Liver (tissue), 9 donors: ENCODE measurements around the gene GTPBP8. TPM values are rescaled to one million over a fixed set of nuclear protein-coding genes. Genes with fewer than 3 reads are reported as not detected.

ENCODE experiments used
- DNase-seq: peaks from one replicate; pipeline ENCODE4 v3.0.0-alpha.2; 2017; ENCODE audit warnings: low spot score
- H3K27ac ChIP-seq, 2 donors: one replicate each; pipeline ENCODE4 v1.7.0; 2013; ENCODE audit warnings: inconsistent platforms in 2 of 2, low read length in 2 of 2, control low read depth in 1 of 2, low read depth in 1 of 2, mild to moderate bottlenecking in 1 of 2
- H3K27me3 ChIP-seq, 4 donors: one replicate each; pipeline versions ENCODE4 v1.6.1 to v1.7.0; 2013; ENCODE audit warnings: low read length in 3 of 4, inconsistent platforms in 1 of 4, mild to moderate bottlenecking in 1 of 4, moderate library complexity in 1 of 4; ENCODE audit not compliant: control insufficient read depth in 4 of 4, insufficient read depth in 4 of 4
- H3K36me3 ChIP-seq, 4 donors: one replicate each; pipeline versions ENCODE4 v1.6.1 to v1.7.0; 2013; ENCODE audit warnings: low read length in 3 of 4, mild to moderate bottlenecking in 3 of 4, low read depth in 1 of 4, moderate library complexity in 1 of 4; ENCODE audit not compliant: control insufficient read depth in 4 of 4, insufficient read depth in 3 of 4
- H3K4me1 ChIP-seq, 4 donors: one replicate each; pipeline versions ENCODE4 v1.6.1 to v1.7.0; 2013; ENCODE audit warnings: low read length in 3 of 4, mild to moderate bottlenecking in 3 of 4, moderate library complexity in 1 of 4; ENCODE audit not compliant: control insufficient read depth in 4 of 4, insufficient read depth in 4 of 4
- H3K4me3 ChIP-seq, 3 donors: one replicate each; pipeline versions ENCODE4 v1.6.1 to v1.7.0; 2013; ENCODE audit warnings: low read length in 3 of 3, control low read depth in 1 of 3, low read depth in 1 of 3, mild to moderate bottlenecking in 1 of 3
- H3K9ac ChIP-seq, 2 donors: one replicate each; pipeline ENCODE4 v1.7.0; 2013; ENCODE audit warnings: low read length in 2 of 2, mild to moderate bottlenecking in 2 of 2, moderate library complexity in 2 of 2, control low read depth in 1 of 2, low read depth in 1 of 2
- H3K9me3 ChIP-seq, 4 donors: one replicate each; pipeline versions ENCODE4 v1.6.1 to v1.7.0; 2013; ENCODE audit warnings: low read length in 3 of 4; ENCODE audit not compliant: control insufficient read depth in 4 of 4
- EGR1 ChIP-seq, 2 donors: IDR thresholded peaks; 2 replicates each; pipeline ENCODE4 v1.6.1; 2016 to 2018; ENCODE audit warnings: antibody characterized with exemption in 2 of 2, low read depth in 2 of 2
- FOXA2 ChIP-seq: IDR thresholded peaks from 2 replicates; pipeline ENCODE4 v1.6.1; 2016; ENCODE audit warnings: antibody characterized with exemption
- HNF4G ChIP-seq: IDR thresholded peaks from 2 replicates; pipeline ENCODE4 v1.6.1; 2016; ENCODE audit warnings: antibody characterized with exemption
- NR2F2 ChIP-seq: IDR thresholded peaks from 2 replicates; pipeline ENCODE4 v1.6.1; 2016; ENCODE audit warnings: antibody characterized with exemption
- RXRA ChIP-seq, 2 donors: IDR thresholded peaks; 2 replicates each; pipeline ENCODE4 v1.6.1; 2017 to 2018; ENCODE audit warnings: antibody characterized with exemption in 2 of 2, mild to moderate bottlenecking in 1 of 2
- SP1 ChIP-seq: IDR thresholded peaks from 2 replicates; pipeline ENCODE4 v1.6.1; 2018; ENCODE audit warnings: antibody characterized with exemption, mild to moderate bottlenecking
- TAF1 ChIP-seq: conservative IDR thresholded peaks from 2 replicates; pipeline ENCODE4 v1.6.1; 2016; ENCODE audit warnings: antibody characterized with exemption, mild to moderate bottlenecking
- WGBS: extraction: QIAGEN DNeasy Blood & Tissue Kit; methylation state at CpG from one replicate; pipeline ENCODE4 v1.1.7; 2013; 5-methylcytosine and 5-hydroxymethylcytosine counted together
- polyA plus RNA-seq, 2 donors: library from polyadenylated mRNA; stranded (reverse) in 1 of 2; unstranded in 1 of 2; fragments of 200-250 nt in 1 of 2; fragments of >200 nt in 1 of 2; fragmentation: Nextera tagmentation in 1 of 2; extraction: Ambion mirVana in 1 of 2; gene quantifications; one replicate each; pipeline versions ENCODE4 v1.2.1 to v1.2.3, GENCODE V29; 2013 to 2015
- total RNA-seq, 2 donors: library from RNA; depleted of rRNA; stranded (reverse); fragments of >200 nt; gene quantifications; one replicate each; pipeline ENCODE4 v1.2.3, GENCODE V29; 2014
- TF ChIP-seq, protein P1 (sequence below): fragments of 150-350 bp; IDR thresholded peaks from 2 replicates; pipeline ENCODE4 v1.5.1; 2017; ENCODE audit warnings: improper control_type of control experiment, low read depth, low read length; ENCODE audit not compliant: missing input control
- TF ChIP-seq, protein P2 (sequence below): IDR thresholded peaks from 2 replicates; pipeline ENCODE4 v1.6.1; 2016; ENCODE audit warnings: antibody characterized with exemption
- TF ChIP-seq, protein P3 (sequence below): IDR thresholded peaks from 2 replicates; pipeline ENCODE4 v1.6.1; 2016; ENCODE audit warnings: antibody characterized with exemption, mild to moderate bottlenecking
- donor health status: healthy.
- donor health status: healthy.
- donor health status: healthy.
- donor health status: healthy.
- donor health status: healthy.

GTPBP8 gene
- total and polyA plus RNA-seq, 4 donors = 7.4 to 17.6 (median 9.2) TPM

- DNase-seq = no peak
- H3K4me3 ChIP-seq = no peak overlapping the region
- no peaks in the 10 kb centered on the region for H3K9me3 ChIP-seq
- no peak overlapping the region for H3K9ac ChIP-seq
- WGBS = 86% methylated on average over 7 of the region's 7 CpGs
- peaks cover 5 to 49% (median 37%) of the 10 kb centered on the region in 4 donors for H3K36me3 ChIP-seq
- TF ChIP-seq HNF4G (no peak), FOXA2 (no peak), EGR1 (IDR thresholded peaks at IDR 0.05; ENCODE audit: low read depth in 2 of 2) (no peak), TAF1 (no peak), NR2F2 (no peak)
- TF ChIP-seq, protein P1, sequence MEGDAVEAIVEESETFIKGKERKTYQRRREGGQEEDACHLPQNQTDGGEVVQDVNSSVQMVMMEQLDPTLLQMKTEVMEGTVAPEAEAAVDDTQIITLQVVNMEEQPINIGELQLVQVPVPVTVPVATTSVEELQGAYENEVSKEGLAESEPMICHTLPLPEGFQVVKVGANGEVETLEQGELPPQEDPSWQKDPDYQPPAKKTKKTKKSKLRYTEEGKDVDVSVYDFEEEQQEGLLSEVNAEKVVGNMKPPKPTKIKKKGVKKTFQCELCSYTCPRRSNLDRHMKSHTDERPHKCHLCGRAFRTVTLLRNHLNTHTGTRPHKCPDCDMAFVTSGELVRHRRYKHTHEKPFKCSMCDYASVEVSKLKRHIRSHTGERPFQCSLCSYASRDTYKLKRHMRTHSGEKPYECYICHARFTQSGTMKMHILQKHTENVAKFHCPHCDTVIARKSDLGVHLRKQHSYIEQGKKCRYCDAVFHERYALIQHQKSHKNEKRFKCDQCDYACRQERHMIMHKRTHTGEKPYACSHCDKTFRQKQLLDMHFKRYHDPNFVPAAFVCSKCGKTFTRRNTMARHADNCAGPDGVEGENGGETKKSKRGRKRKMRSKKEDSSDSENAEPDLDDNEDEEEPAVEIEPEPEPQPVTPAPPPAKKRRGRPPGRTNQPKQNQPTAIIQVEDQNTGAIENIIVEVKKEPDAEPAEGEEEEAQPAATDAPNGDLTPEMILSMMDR = no peak
- no peaks in the 10 kb centered on the region for H3K4me1 ChIP-seq
- no peak overlapping the region for H3K27ac ChIP-seq
- H3K27me3 ChIP-seq = no peaks in the 10 kb centered on the region
Observed at GRCh38 chr3:113005611-113006010, 14.8 kb downstream of the GTPBP8 start.

- H3K9ac ChIP-seq = no peak overlapping the region
- 91% methylated on average over 4 of the region's 4 CpGs for WGBS
- no peaks in the 10 kb centered on the region for H3K9me3 ChIP-seq
- H3K27me3 ChIP-seq = no peaks in the 10 kb centered on the region
- no peak for DNase-seq
- no peaks in the 10 kb centered on the region for H3K4me1 ChIP-seq
- no peak overlapping the region for H3K4me3 ChIP-seq
- H3K27ac ChIP-seq = no peak overlapping the region
- TF ChIP-seq RXRA (IDR thresholded peaks at IDR 0.05) = no peak
- no peak for TF ChIP-seq SP1
- TF ChIP-seq, protein P1 = no peak
- no peak for TF ChIP-seq EGR1 (IDR thresholded peaks at IDR 0.05; ENCODE audit: low read depth in 2 of 2)
- TF ChIP-seq, protein P2, sequence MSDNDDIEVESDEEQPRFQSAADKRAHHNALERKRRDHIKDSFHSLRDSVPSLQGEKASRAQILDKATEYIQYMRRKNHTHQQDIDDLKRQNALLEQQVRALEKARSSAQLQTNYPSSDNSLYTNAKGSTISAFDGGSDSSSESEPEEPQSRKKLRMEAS = no peak
- TF ChIP-seq TAF1 = no peak
- no peak for TF ChIP-seq NR2F2
- TF ChIP-seq, protein P3, sequence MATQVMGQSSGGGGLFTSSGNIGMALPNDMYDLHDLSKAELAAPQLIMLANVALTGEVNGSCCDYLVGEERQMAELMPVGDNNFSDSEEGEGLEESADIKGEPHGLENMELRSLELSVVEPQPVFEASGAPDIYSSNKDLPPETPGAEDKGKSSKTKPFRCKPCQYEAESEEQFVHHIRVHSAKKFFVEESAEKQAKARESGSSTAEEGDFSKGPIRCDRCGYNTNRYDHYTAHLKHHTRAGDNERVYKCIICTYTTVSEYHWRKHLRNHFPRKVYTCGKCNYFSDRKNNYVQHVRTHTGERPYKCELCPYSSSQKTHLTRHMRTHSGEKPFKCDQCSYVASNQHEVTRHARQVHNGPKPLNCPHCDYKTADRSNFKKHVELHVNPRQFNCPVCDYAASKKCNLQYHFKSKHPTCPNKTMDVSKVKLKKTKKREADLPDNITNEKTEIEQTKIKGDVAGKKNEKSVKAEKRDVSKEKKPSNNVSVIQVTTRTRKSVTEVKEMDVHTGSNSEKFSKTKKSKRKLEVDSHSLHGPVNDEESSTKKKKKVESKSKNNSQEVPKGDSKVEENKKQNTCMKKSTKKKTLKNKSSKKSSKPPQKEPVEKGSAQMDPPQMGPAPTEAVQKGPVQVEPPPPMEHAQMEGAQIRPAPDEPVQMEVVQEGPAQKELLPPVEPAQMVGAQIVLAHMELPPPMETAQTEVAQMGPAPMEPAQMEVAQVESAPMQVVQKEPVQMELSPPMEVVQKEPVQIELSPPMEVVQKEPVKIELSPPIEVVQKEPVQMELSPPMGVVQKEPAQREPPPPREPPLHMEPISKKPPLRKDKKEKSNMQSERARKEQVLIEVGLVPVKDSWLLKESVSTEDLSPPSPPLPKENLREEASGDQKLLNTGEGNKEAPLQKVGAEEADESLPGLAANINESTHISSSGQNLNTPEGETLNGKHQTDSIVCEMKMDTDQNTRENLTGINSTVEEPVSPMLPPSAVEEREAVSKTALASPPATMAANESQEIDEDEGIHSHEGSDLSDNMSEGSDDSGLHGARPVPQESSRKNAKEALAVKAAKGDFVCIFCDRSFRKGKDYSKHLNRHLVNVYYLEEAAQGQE = no peak
- H3K36me3 ChIP-seq = peaks cover 5 to 49% (median 37%) of the 10 kb centered on the region in 4 donors
Observed at GRCh38 chr3:113006359-113007056, 15.7 kb downstream of the GTPBP8 start.
